ENCODE results near the gene MECR.

DNA sequence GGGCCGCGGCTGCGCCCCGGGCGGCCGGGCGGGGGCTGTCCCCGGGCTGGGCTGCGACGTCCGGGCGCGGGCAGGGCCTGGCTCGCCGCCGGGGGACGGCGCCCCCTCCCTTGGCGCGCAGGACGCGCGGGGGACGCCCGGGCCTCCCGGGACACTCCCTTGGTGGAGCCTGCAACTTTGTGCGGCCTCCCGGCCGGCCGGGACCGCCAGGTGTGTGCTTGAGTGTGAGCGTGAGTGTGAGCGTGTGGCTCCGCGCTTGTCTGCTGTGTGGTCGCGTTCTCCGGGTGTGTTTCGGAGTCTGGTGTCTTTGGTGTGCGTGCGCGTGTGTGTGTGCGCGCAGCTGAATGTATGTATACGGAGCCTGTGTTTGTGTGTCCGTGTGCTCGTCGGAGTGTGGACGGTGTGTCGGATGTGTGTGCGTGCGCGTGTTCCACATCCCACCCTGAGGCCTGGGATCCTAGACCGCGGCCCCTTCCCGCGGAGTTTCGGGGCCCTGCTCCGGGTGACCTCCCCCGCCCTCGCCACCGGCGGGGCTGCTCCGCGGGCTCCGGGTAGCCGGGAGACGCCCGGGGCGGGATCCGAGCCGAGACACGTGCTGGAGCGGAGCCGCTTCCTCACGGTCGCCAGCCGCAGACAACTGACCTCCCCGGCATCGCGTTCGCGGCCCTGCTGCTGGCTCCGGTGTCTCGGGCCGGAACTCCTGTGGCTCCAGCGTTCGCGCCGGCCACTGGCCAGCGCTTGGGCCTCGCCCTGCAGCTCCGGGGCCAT lies 7.3 kb upstream of the MECR start:
- TF ChIP-seq EZH2 (IDR thresholded peaks at IDR 0.05) (no peak), POLR2AphosphoS5 (IDR thresholded peaks at IDR 0.05; ENCODE audit: borderline replicate concordance, low read depth, low read length) (no peak), FOXP2 (optimal IDR thresholded peaks at IDR 0.05; ENCODE audit: control extremely low read depth, extremely low read length, insufficient read depth) (no peak)

Data from SK-N-MC (cell line).